ENCODE data around the gene FBXL16.

FBXL16 gene

DNA sequence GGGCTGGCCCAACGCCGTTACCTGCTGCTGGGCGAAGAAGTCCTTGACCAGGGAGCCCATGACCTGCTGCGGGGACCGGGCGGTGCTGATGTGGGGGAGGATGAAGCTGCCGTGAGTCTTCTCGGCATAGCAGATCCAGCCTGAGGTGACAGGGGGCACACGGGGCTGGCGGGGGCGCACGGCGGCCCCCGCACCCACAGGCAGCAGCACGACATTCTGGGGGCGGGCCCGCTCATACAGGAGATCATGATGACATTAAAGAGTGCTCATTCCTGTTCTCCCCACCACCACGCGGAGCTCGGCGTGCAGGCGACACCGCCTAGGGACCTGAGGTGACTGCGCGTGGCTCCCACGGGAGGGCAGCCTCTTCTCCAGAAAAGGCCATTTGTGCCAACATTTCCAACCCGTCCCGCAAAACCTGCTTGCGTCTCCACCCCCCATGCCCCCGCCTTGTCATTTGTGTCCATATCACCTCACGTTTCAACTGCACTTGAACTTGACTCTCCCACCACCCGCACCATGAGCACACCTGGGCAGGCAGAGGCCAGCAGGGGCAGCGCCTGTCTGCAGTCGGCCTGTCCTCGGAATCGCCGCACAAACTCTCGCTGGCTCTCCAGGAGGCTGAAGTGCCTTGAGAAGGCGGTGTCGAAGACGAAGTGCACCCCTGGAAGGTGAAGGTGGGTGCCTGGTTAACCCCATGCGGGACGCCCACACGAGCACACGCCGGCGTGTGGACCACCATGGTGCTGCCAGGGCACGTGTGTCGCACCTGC, 28.8 kb upstream of the FBXL16 start:
- DNase-seq, result no peak

DNA sequence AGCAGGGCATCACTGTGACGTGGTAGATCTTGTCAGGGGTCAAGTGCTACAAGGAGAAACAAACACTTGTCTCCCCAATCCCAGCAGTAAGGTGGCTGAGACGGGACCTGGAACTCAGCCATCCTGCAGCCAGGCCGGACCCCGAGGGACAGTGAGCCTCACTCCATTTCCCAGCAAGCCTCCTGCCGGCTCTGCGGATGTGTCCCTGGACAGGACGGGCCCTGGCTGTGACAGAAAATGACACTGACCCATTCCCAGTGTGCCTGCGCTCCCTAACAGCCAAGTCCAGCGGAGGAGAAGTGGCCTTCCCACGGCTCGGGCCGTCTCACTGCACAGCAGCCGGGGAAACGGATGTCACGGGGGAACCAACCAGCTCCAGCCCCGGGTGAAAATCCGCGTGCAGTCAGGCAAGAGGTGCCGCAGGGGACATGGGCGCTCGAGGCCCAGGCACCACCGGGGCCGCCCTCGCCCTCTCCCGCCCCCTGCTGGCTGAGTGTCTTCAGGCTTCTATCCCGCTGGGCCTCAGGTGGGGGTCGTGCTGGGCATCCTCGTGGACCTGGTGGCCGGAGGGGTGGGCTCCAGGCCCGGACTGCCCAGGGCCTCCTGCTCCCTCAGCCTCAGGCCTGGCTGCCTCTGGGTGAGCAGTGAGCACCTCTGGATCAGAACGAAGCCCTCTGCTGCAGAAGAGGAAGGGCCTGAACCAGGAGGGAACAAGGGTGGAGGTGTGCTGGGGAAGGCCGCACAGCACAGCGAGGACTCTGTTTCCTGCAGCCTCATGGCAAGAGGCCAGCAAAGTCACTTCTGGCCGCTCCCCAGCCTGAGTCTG, 28.0 kb upstream of the FBXL16 start:
- DNase-seq, result no peak

DNA sequence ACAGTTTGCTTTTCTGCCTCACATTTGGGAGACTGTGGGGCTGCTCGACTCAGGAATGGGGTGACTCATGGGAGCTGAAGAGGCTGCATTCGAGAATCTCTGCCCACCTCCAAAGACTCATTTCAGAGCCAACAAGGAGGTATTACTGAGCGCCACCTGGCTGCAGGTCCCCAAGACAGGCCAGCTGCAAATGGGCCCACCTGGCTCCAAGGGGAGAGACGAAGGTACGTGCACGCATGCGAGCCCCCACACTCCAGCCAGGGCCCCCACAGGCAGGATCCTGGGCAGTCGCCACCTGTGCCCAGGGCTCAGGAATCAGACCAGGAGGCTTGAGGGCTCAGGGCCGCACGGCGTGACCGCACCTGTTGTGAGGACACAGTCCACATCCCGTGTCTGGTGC, 27.3 kb upstream of the FBXL16 start:
- no peak for DNase-seq

- DNase-seq, result no peak
Observed at GRCh38 chr16:732332-732731, 26.7 kb upstream of the FBXL16 start.

DNA sequence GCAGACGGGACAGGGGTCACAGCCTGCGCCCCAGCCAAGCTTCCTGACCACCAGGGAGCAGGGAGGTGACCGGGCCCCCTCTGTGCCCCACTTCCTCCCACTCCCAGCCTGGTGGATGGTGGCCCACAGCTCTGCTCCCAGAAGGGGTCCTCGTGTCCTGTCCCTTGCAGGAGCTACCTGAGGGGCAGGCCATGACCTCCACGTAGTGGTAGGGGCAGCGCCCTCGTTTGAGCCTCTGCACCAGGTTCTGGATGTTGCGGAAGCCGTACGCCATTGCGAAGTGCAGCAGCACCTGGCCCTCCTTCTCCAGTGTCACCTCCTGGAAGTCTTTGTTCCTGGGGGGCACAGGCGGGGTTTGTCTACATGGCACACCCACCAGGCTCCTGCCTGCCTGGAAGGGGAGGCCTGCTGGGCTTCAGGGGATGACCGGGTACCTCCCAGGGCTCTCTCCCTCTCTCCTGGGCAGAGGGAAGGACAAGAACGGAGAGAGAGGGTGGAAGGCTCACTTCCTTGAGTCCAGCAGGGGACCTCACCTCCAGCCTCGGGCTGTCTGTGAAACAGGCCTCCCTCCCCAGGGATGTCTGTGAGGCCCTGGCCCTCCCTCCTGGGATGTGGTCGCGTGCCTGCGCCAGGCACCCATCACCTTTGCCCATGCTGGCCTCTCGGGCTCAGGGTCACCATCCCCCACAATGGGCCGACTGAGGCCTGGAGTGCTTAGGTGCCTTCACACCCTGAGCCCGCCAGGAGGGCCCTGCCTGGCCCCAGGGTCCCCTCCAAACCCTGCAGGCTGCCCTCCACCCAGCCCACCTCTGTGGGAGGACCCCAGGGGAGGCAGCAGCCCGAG, 25.3 kb upstream of the FBXL16 start:
- DNase-seq, result no peak

DNA sequence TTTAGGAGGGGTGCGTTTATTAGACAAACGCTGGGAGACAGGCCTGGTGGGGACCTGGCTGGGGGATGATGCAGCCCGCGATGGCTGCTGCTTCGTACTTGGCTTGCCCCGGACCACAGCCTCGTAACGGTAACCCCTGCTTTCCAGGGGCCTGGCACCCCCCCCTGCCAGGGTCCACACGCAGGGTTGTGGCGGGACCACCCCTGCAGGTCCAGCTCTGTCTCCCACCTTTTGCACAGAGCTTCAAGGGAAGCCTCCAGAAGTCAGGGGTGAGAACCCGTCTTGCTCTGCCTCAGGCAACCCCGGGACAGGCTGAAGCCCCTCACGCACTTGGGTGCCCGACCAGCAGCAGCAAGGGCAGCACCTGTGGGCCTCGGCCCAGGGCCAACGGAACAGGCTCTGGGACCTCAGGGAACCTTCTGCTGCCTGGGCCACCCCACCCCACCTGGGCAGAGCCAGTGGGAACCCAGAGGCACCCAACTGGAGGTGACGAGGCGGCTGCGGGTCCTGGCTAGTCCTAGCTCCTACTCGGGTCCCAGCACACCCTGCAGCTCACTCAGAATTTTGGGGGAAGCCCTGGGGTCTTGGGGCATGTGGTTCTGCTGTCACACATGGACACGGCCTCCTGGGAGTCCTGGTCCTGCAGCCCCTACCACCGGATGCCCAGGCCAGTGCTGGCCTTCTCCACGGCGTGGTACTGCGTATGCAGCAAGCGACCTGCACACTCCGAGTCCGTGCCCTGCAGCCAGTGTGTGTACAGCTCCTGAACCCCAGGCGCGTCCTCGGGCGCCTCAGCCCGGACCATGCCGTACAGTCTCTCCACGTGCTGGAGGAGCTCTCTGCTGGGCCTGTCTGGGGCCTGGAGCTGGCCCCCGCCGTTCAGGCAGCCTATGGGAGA, 24.4 kb upstream of the FBXL16 start:
- DNase-seq, result no peak

DNA sequence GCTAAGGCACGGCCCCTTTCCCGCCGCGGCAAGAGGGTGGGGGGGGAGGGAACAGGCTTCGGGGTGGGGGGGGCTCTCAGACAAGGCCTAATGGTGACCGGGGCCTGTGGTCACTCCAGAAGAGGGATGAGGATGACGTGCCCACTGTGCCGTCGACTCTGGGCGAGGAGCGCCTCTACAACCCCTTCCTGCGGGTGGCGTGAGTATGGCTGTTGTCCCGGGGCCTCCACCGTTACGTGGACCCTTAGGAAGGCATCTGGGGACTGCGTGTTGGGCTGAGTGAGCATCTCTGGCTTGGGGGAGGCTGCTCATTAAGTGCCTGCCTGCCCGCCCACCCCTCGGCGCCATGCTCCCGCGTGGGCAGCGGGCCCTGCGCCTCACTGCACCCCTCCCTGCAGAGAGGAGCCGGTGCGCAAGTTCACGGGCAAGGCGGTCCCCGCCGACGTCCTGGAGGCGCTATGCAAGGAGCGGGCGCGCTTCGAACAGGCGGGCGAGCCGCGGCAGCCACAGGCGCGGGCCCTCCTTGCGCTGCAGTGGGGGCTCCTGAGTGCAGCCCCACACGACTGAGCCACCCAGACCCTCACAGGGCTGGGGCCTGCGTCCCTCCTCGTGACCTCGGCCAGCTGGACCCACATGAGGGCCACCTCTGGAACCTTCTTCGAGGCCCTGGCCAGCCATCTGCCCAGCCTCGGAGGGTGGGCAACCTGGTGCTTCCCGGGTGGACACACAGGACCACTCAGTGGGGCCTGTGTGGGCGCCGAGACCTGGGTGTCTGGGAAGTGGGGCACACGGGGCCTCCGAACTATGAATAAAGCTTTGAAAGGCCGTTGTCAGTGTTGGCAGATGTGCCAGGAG, 23.5 kb upstream of the FBXL16 start:
- DNase-seq, result no peak

GRCh38 chr16:728131-728889, 22.7 kb upstream of the FBXL16 start:
- no peak for DNase-seq

DNA sequence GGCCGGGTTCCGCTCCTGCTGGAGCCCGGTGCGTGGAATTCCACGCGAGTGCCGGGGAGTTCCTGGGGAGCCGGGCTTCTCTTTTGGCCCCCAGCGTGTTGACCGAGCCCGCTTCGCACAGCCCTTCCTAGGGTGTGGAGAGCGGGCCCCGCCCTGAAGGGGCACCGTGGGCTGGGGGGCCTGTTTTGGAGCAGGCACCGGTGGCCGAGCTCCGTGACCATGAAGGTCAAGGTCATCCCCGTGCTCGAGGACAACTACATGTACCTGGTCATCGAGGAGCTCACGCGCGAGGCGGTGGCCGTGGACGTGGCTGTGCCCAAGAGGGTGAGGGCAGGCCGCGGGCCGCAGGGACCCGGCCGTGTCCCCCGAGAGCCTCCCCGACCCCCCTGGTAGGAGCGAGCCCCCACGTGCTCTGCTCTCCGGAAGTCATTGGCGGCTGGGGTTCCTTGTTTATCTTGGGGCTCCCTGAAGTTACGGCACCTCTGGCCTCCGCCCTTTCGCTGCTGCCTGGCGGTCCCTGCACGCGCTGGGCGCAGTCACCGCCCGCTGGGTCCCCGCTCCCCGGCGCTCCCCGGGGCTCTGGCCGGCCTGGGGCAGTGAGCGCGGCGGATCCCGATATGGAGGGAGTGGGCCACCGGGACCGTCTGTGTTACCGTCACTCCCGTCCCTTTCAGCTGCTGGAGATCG, 21.8 kb upstream of the FBXL16 start:
- DNase-seq, result no peak

DNA sequence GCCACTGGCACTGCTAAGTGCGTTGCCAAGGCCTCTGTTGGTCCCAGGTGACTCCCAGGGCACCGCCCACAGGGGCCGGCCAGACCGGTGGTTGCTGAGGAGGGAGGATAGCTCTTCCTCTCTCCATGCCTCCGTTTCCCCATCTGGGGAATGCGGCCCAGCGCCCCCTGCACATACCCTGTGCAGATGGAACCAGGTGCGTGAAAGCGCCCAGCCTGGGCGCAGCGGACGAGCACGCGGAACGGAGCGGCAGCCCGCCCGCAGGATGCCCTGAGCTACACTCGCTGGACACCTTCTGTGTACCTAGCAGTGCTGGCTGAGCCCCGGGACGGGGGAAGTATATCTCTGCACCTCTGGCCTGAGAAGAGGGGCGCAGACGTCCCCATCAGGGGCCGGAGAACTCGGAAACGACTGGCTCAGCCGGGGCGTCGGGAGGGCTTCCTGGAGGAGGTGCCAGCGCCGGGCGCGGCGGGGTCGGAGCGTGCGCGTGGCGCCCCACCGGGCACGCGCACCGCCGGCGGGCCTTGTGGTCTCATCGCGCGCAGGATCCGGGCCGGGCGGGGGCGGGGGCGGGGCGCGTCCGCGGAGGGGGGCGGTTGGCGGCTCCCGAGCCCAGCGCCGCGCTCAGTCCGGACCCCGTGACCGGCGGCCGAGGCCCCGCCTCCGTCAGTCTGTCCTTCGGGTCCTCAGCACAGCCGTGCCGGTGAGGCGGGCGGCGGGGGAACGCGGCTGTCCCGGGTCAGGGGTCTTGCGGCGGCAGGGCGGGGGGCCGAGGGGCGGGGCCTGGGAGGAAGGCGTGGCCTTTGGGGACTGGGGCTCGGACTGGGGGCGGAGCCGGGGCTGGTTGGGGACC, 21.1 kb upstream of the FBXL16 start, which contains the start of the genes CCDC78 and HAGHL:
CCDC78 (minus strand) TSS at position 6 of the 853 bp plus-strand sequence. CDS start 76 bp downstream, outside the sequence.
HAGHL (plus strand) TSS at position 669 of the 853 bp plus-strand sequence. CDS start 404 bp downstream, outside the sequence.
- no peak for DNase-seq

- DNase-seq, result no peak
Observed at GRCh38 chr16:726188-726437, 20.5 kb upstream of the FBXL16 start.

DNA sequence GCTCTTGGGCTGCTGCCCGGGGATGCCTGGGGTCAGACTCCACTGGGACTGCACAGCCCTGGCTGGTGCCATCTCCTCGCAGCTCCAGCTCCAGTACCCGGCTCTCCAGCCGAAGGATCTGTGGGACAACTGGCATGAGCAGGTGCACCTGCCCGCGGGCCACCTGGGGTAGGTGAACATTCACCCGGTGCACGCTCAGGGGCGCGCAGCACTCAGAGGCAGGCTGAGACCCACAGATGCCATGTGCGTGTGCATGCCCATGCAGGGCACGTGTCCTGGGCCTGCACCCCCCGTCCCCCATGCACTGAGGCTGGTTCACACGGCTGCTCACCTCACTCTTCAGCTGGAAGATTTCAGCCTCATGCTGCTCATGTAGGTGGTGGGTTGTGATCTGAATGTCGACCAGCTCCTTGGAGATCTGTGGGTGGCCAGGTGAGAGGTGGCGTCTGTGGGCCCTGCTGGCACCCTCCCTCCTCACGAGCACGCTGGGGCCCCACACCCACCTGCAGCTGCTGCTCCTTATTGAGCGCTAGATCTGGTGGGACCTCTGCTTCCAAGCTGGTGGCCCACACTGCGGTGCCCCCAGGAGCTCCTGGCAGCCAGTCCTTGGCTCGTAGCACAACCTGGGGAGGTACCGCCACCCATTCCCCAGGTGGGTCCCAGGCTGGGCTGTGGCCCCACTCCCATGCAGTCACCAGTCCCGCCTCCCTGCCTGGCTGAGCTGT, 20.0 kb upstream of the FBXL16 start:
- no peak for DNase-seq

DNA sequence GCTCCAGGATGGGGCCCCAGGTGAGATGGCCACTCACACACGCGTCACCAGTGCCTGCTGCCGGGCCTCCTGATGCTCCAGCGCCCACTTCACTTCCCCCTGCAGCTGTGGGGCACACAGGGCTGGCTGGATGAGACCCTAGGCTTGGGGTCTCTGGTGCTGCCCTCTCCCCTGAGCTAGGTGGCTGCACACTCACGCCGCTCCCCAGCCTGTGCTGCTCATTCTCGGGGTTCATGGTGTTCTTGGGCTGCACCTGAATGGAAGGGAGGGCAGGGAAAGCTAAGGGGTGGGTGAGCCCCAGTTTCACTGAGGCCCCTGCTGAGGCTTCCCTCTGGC, 19.4 kb upstream of the FBXL16 start:
- DNase-seq, result no peak

- no peak for DNase-seq
Observed at GRCh38 chr16:724188-725040, 18.8 kb upstream of the FBXL16 start.

- no peak for DNase-seq
Observed at GRCh38 chr16:723695-724094, 18.1 kb upstream of the FBXL16 start.

DNA sequence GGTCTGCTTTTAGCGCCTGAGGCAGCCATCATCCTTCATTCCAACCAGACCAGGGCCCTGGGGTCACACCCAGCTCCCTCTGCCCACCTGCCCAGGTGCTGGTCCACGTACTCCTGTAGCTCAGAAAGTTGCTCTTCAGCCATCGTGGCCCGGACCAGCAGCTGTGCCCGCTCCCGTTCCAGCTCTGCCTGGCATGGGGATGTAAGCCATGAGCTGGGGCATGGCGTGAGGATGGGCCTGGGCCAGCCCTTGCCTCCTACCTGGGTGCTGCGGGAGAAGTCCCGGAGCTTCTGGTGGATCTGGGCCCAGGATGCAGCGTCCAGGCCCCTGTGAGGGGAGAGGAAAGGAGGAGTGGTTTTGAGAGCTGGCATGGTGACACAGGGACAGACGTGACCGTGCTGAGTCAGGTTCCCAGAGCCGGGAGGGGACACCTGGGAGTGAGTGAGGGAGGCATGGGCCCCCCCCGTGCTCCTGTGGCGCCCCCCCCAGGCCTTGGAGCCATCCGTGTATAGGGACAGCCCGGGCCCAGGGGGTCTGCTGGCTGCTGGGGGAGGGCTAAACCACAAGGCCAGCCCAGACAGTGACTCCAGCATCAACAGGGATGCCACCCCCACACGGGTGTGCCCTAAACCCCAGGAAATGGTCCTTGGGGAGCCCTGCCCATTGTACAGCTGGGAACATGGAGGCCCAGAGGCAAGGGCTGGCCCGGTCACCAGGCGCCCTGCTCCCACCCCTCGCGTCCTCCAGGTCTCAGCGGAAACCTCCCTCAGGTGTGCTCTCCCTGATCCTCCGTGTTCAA, 17.4 kb upstream of the FBXL16 start:
- no peak for DNase-seq
